Nephron progenitor cell (in vitro differentiated cells): ENCODE results near the gene ABCG4.

ENCODE experiments used
- DNase-seq: peaks from one replicate; pipeline ENCODE4 v3.0.0; 2021
- H3K27ac Mint-ChIP-seq: 2 replicates; pipeline ENCODE4 v1.8.0; 2021; ENCODE audit warnings: mild to moderate bottlenecking, moderate library complexity, mixed read lengths
- H3K27me3 Mint-ChIP-seq: 2 replicates; pipeline ENCODE4 v1.8.0; 2021; ENCODE audit warnings: mild to moderate bottlenecking, low read depth, mixed read lengths; ENCODE audit not compliant: poor library complexity
- H3K36me3 Mint-ChIP-seq: 2 replicates; pipeline ENCODE4 v1.8.0; 2021; ENCODE audit warnings: low read depth, mixed read lengths
- H3K4me1 Mint-ChIP-seq: 2 replicates; pipeline ENCODE4 v1.8.0; 2021; ENCODE audit warnings: mixed read lengths
- H3K4me3 Mint-ChIP-seq: 2 replicates; pipeline ENCODE4 v1.8.0; 2021; ENCODE audit warnings: mild to moderate bottlenecking, moderate library complexity, mixed read lengths
- H3K9me3 Mint-ChIP-seq: 2 replicates; pipeline ENCODE4 v1.8.0; 2021; ENCODE audit warnings: mild to moderate bottlenecking, moderate library complexity, mixed read lengths
- TF ChIP-seq, protein P1 (sequence below): fragments of 200-600 bp; sonication (generic); IDR thresholded peaks from 2 replicates; pipeline ENCODE4 v1.5.0; 2021; ENCODE audit warnings: antibody characterized with exemption

ABCG4 gene

DNA sequence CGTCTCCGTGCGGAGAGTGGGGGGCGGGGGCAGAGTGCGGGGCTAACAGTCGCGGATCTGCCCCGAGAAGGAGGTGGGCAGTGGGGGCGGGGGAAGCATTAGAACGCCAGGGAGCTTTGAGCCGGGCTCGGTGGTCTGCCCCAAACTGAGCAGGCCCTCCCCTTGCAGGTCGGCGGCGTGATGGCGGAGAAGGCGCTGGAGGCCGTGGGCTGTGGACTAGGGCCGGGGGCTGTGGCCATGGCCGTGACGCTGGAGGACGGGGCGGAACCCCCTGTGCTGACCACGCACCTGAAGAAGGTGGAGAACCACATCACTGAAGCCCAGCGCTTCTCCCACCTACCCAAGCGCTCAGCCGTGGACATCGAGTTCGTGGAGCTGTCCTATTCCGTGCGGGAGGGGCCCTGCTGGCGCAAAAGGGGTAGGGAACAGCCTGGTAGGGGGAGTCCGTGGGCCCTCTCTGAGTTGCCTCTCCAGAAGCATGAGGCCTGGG, 979 bp downstream of the ABCG4 start:
- Mint-ChIP-seq H3K4me3 (peak overlapping the region; percentile 77), H3K9me3 (no peaks in the 10 kb centered on the region), H3K4me1 (peaks cover 19% of the 10 kb centered on the region), H3K27ac (no peak overlapping the region), H3K36me3 (no peaks in the 10 kb centered on the region), H3K27me3 (peaks cover 85% of the 10 kb centered on the region)
- DNase-seq: no peak
- TF ChIP-seq, protein P1, sequence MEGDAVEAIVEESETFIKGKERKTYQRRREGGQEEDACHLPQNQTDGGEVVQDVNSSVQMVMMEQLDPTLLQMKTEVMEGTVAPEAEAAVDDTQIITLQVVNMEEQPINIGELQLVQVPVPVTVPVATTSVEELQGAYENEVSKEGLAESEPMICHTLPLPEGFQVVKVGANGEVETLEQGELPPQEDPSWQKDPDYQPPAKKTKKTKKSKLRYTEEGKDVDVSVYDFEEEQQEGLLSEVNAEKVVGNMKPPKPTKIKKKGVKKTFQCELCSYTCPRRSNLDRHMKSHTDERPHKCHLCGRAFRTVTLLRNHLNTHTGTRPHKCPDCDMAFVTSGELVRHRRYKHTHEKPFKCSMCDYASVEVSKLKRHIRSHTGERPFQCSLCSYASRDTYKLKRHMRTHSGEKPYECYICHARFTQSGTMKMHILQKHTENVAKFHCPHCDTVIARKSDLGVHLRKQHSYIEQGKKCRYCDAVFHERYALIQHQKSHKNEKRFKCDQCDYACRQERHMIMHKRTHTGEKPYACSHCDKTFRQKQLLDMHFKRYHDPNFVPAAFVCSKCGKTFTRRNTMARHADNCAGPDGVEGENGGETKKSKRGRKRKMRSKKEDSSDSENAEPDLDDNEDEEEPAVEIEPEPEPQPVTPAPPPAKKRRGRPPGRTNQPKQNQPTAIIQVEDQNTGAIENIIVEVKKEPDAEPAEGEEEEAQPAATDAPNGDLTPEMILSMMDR: no peak

DNA sequence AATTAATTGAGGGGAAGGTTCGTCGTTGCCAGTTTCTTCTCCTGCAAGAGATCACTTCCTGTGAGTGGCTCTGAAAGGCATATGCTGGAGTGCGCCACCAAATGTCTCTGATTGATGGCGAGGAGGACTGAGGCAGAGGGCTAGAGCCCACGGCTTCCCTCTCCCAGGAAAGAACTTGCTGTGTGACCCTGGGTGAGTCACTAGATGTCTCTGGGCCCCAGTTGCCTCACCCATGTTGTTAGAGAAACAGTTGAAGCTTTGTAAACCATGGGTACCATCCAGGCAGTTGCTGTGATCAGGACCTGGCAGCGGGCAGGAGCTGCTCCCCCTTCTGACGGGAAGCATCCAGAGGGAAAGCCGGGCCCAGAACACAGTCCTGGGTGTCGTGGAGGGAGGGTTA, 3.2 kb downstream of the ABCG4 start:
- Mint-ChIP-seq H3K27ac (no peak overlapping the region), H3K9me3 (no peaks in the 10 kb centered on the region), H3K4me3 (no peak overlapping the region), H3K36me3 (no peaks in the 10 kb centered on the region), H3K4me1 (peaks cover 14% of the 10 kb centered on the region), H3K27me3 (peaks cover 76% of the 10 kb centered on the region)
- TF ChIP-seq, protein P1: no peak
- no peak for DNase-seq

- TF ChIP-seq, protein P1: no peak
- Mint-ChIP-seq H3K4me1 (peaks cover 11% of the 10 kb centered on the region), H3K4me3 (no peak overlapping the region), H3K9me3 (no peaks in the 10 kb centered on the region), H3K27me3 (peaks cover 73% of the 10 kb centered on the region), H3K36me3 (no peaks in the 10 kb centered on the region), H3K27ac (no peak overlapping the region)
- no peak for DNase-seq
Measured at GRCh38 chr11:119152604-119153003, 3.8 kb downstream of the ABCG4 start.

GRCh38 chr11:119153049-119153818, 4.4 kb downstream of the ABCG4 start:
- no peak for DNase-seq
- TF ChIP-seq, protein P1: peak; percentile 8
- no peak overlapping the region for H3K27ac Mint-ChIP-seq

GRCh38 chr11:119154178-119154577, 5.3 kb downstream of the ABCG4 start:
- Mint-ChIP-seq H3K4me1 (no peaks in the 10 kb centered on the region), H3K9me3 (no peaks in the 10 kb centered on the region), H3K4me3 (no peak overlapping the region), H3K36me3 (no peaks in the 10 kb centered on the region), H3K27ac (no peak overlapping the region), H3K27me3 (peaks cover 67% of the 10 kb centered on the region)
- DNase-seq: no peak
- TF ChIP-seq, protein P1: no peak

More at GRCh38 chr11:119153049-119153818, 4.4 kb downstream of the ABCG4 start:
- Mint-ChIP-seq H3K9me3 (no peaks in the 10 kb centered on the region), H3K36me3 (no peaks in the 10 kb centered on the region), H3K27me3 (peaks cover 67% of the 10 kb centered on the region), H3K4me1 (peaks cover 5% of the 10 kb centered on the region), H3K4me3 (no peak overlapping the region)
